GM18951 (cell line): Measurements from ENCODE around the gene CUEDC1.
"Not testable (repeated sequence)": the region's sequence is repeated elsewhere in the genome, so short reads cannot be mapped to it uniquely, and the experiment has no call there.

ENCODE experiments used
- POLR2A ChIP-seq: IDR thresholded peaks from 4 replicates; pipeline ENCODE4 v1.6.1; 2011; ENCODE audit warnings: mild to moderate bottlenecking; ENCODE audit not compliant: insufficient read length, insufficient read depth; ENCODE audit errors: extremely low read depth
- in situ Hi-C: fragments of 300-500 bp; cut with MboI; formaldehyde crosslinking; loops from one replicate; pipeline ENCODE4 v1.12.0; 2022; ENCODE audit warnings: low sequenced_read_pairs, mixed read lengths, inconsistent platforms; ENCODE audit not compliant: unreplicated experiment

Gene CUEDC1

GRCh38 chr17:57980522-57980921 lies 25.3 kb upstream of the CUEDC1 start:
- in situ Hi-C loops: no loop called here
- no peak for TF ChIP-seq POLR2A

DNA sequence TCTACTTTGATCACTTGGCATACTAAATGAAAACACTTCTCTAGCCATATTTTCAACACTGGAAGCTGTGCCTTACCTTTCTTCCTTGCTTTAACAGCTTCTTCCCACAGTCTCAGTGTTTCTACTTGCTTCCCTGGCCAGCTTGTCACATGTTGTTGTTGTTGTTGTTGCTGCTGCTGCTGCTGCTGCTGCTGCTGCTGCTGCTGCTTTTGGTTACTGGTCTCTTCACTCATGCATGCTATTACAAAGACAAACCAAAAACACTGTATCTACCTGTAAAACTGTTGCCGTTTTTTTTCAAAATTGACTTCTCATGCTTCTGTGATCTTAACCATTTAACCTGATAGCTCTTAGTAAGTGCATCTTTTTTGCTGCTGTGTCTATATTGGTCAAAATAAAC lies 23.9 kb upstream of the CUEDC1 start:
- in situ Hi-C loops: no loop called here
- TF ChIP-seq POLR2A: no peak

DNA sequence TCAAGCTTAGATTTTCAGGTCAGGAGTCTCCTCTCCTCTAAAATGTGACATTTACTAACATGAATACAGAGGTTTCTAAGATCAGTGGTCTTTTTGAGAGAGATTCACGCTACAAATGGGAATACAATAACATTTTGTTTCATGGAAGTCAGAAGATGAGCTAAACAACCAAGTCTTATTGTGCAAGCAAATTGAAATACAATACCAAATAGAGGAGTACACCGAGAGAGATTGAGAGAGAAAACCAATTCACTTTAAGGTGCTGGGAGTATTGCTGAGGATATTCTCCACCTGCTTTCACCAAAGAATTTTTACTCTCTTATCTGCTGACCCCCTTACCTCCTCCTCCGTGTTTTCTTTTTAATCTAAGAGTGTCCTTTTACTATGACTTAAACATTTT lies 21.4 kb upstream of the CUEDC1 start:
- in situ Hi-C loops: no loop called here
- TF ChIP-seq POLR2A: no peak

DNA sequence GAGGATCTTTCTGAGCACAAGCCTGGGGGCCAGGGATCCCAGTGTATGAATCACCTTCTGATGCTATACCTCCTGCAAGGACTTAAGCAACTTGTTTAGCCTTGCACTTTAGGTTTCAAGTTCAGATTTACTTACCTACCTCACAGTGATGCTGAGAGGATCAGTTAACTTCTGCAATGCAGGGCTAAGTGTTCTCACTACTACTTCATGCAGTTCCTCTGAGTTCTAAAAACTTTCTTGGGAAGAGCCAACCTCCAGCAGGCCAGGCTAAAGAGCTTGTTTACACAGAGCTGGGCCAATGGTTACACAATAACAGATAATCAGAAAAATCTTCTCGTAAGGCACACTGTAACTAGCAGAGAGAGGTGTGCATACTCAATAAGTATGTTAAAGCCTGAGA lies 19.8 kb upstream of the CUEDC1 start:
- in situ Hi-C loops: no loop called here
- no peak for TF ChIP-seq POLR2A

GRCh38 chr17:57974053-57974824 lies 19.0 kb upstream of the CUEDC1 start:
- in situ Hi-C loops: not testable (repeated sequence)

- no peak for TF ChIP-seq POLR2A
- in situ Hi-C loops: no loop called here
Measured at GRCh38 chr17:57972151-57972550, 16.9 kb upstream of the CUEDC1 start.

GRCh38 chr17:57971572-57971971 lies 16.4 kb upstream of the CUEDC1 start:
- in situ Hi-C loops: no loop called here
- TF ChIP-seq POLR2A: no peak

GRCh38 chr17:57970710-57971109 lies 15.5 kb upstream of the CUEDC1 start:
- in situ Hi-C loops: no loop called here
- TF ChIP-seq POLR2A: no peak

DNA sequence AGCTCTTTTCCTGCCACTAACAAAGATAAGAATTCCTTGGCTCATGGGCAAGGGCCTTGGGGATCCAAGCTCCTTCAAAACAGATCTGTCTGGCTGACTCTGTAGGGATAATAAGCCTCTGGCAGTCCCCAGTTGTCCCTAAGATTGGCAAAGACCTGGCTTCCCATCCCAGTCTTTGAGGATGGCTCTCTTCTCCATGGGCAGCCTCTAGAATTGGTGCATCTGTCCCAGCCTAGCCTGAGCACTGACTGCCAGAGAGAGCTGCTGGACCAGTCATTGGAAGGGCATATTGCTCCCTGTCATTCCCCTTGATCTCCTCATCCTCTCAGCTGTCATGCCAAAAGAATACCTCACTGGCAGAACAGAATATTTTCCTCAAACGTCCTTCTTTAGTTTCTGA lies 13.2 kb upstream of the CUEDC1 start:
- no peak for TF ChIP-seq POLR2A
- in situ Hi-C loops: no loop called here

- in situ Hi-C loops: no loop called here
- TF ChIP-seq POLR2A: no peak
Measured at GRCh38 chr17:57966875-57967274, 11.7 kb upstream of the CUEDC1 start.

DNA sequence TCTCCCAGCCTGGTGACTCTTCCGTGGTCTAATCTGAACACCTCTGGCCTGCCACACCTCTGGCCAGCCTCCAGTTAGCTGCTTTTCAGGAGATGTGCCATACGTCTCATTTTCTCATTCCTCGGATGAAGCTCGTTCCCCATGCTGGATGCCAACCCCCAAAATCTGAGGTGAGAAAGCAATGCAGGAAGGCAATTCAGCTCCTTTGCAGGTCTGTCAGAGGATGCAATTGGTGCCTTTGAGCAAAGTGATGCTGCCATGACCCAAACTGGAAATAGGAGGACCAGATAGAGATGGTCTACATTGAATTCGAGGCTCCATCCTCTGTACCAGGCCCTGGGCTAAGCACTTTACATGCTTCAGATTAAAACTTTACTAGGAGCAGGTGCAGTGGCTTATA lies 11.0 kb upstream of the CUEDC1 start:
- in situ Hi-C loops: no loop called here
- no peak for TF ChIP-seq POLR2A

GRCh38 chr17:57965521-57966160 lies 10.4 kb upstream of the CUEDC1 start:
- no peak for TF ChIP-seq POLR2A
- in situ Hi-C loops: no loop called here

DNA sequence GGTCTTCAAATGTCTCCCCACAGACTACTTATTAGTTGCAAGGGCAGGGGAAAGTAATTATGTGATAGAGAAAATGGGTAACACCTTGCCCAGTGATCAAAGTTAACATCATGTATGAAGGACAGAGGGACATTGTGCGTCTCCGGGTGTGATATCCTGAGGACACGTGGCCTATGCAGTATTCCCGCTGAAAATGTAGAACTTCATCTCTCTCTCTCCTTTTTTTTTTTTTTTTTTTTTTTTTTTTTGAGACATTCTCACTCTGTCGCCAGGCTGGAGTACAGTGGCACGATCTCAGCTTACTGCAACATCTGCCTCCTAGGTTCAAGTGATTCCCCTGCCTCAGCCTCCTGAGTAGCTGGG lies 7.9 kb upstream of the CUEDC1 start:
- in situ Hi-C loops: no loop called here
- no peak for TF ChIP-seq POLR2A
